Astrocyte (in vitro differentiated cells and primary cell): Measurements from ENCODE around the gene GRAP2.

Experiments
- EZH2 ChIP-seq: IDR thresholded peaks from 2 replicates; pipeline ENCODE4 v1.6.1; 2012; ENCODE audit warnings: mild to moderate bottlenecking, low read length, inconsistent platforms; ENCODE audit not compliant: insufficient read depth
- TF ChIP-seq, protein P1 (sequence below): IDR thresholded peaks from 2 replicates; pipeline ENCODE4 v1.5.1; 2011; ENCODE audit warnings: low read depth, mild to moderate bottlenecking, inconsistent platforms, low read length, moderate library complexity; ENCODE audit not compliant: insufficient read depth

DNA sequence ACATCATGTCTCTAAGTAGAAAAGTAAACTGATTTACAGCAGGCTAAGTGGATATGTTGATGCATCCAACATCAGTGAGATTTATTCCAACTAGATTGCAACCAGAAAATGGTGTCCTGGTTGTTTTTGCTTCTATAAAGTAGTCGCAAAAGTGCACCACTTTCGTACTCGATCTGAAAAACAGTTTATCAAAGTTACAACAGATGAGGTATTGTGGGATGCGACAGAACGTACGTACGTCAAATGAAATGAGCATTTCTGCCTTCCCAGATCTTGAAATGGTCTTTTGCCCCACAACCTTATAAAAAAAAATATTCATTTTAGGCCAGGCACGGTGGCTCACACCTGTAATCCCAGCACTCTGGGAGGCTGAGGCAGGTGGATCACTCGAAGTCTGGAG lies 13.7 kb downstream of the GRAP2 start:
- TF ChIP-seq, protein P1, sequence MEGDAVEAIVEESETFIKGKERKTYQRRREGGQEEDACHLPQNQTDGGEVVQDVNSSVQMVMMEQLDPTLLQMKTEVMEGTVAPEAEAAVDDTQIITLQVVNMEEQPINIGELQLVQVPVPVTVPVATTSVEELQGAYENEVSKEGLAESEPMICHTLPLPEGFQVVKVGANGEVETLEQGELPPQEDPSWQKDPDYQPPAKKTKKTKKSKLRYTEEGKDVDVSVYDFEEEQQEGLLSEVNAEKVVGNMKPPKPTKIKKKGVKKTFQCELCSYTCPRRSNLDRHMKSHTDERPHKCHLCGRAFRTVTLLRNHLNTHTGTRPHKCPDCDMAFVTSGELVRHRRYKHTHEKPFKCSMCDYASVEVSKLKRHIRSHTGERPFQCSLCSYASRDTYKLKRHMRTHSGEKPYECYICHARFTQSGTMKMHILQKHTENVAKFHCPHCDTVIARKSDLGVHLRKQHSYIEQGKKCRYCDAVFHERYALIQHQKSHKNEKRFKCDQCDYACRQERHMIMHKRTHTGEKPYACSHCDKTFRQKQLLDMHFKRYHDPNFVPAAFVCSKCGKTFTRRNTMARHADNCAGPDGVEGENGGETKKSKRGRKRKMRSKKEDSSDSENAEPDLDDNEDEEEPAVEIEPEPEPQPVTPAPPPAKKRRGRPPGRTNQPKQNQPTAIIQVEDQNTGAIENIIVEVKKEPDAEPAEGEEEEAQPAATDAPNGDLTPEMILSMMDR: no peak
- no peak for TF ChIP-seq EZH2
